Amygdala (tissue), 56 donors: ENCODE measurements around the gene PRPSAP2.

Source experiments
- DNase-seq, 56 donors: peaks; one replicate each; lab custom pipeline; 2025; lab: John Stamatoyannopoulos, UW

Gene PRPSAP2

GRCh38 chr17:18959071-18959844 is 101.3 kb downstream of the PRPSAP2 start:
- no peak for DNase-seq

GRCh38 chr17:18959845-18960240 is 101.9 kb downstream of the PRPSAP2 start:
- DNase-seq: no peak

GRCh38 chr17:18960241-18960665 is 102.3 kb downstream of the PRPSAP2 start:
- no peak for DNase-seq

- peak in 37 of 56 donors; percentile 2 to 78 (median 27) for DNase-seq
Observed at GRCh38 chr17:18960803-18961511, 103.0 kb downstream of the PRPSAP2 start.

- no peak for DNase-seq
Observed at GRCh38 chr17:18961634-18962493, 103.9 kb downstream of the PRPSAP2 start.

- DNase-seq: no peak
Observed at GRCh38 chr17:18962494-18962815, 104.5 kb downstream of the PRPSAP2 start.

GRCh38 chr17:18963126-18964017 is 105.4 kb downstream of the PRPSAP2 start:
- DNase-seq: no peak

- DNase-seq: no peak
Observed at GRCh38 chr17:18964018-18964351, 106.1 kb downstream of the PRPSAP2 start.

- no peak for DNase-seq
Observed at GRCh38 chr17:18964550-18964949, 106.6 kb downstream of the PRPSAP2 start.

GRCh38 chr17:18965530-18966236 is 107.8 kb downstream of the PRPSAP2 start:
- no peak for DNase-seq

- DNase-seq: no peak
Observed at GRCh38 chr17:18966831-18967624, 109.1 kb downstream of the PRPSAP2 start.

GRCh38 chr17:18967916-18968315 is 110.0 kb downstream of the PRPSAP2 start:
- no peak for DNase-seq

- DNase-seq: no peak
Observed at GRCh38 chr17:18968345-18968744, 110.4 kb downstream of the PRPSAP2 start.

GRCh38 chr17:18968945-18969887 is 111.3 kb downstream of the PRPSAP2 start:
- DNase-seq: no peak

GRCh38 chr17:18970582-18971480 is 112.9 kb downstream of the PRPSAP2 start:
- no peak for DNase-seq

- DNase-seq: no peak
Observed at GRCh38 chr17:18971801-18972200, 113.9 kb downstream of the PRPSAP2 start.
